ENCODE results near the gene ADCYAP1R1.

ADCYAP1R1 gene

GRCh38 chr7:31047313-31048146 lies 4.6 kb upstream of the ADCYAP1R1 start:
- H3K4me2 ChIP-seq (ENCODE audit: low read depth, low read length, poor library complexity, severe bottlenecking): no peak overlapping the region
- no peaks in the 10 kb centered on the region for H3K9me2 ChIP-seq (replicated peaks; ENCODE audit: low read depth, low read length)
- no peaks in the 10 kb centered on the region for H3K27me3 ChIP-seq (ENCODE audit: insufficient read depth, low read length, poor library complexity, severe bottlenecking)
- H2AFZ ChIP-seq (ENCODE audit: low read length): no peak overlapping the region
- no peaks in the 10 kb centered on the region for H3K79me2 ChIP-seq (ENCODE audit: insufficient read depth, low read length)
- H3K36me3 ChIP-seq (ENCODE audit: insufficient read depth, low read length): no peaks in the 10 kb centered on the region
- H3K4me3 ChIP-seq (ENCODE audit: low read length, poor library complexity, severe bottlenecking): no peak overlapping the region
- H3K9ac ChIP-seq (ENCODE audit: low read depth, low read length, poor library complexity, severe bottlenecking): no peak overlapping the region
- H3F3A ChIP-seq (ENCODE audit: low read depth): no peaks in the 10 kb centered on the region
- no peaks in the 10 kb centered on the region for H3K4me1 ChIP-seq (ENCODE audit: insufficient read depth, low read length, poor library complexity, severe bottlenecking)
- H4K20me1 ChIP-seq (ENCODE audit: insufficient read depth, low read length, poor library complexity, severe bottlenecking): no peaks in the 10 kb centered on the region
- no peak for TF ChIP-seq CTCF (conservative IDR thresholded peaks at IDR 0.05; ENCODE audit: low read length)
- TF ChIP-seq EZH2phosphoT487 (IDR thresholded peaks at IDR 0.05; ENCODE audit: borderline replicate concordance): no peak
- H3K9me3 ChIP-seq (ENCODE audit: insufficient read depth, low read depth, low read length): no peaks in the 10 kb centered on the region

GRCh38 chr7:31049005-31049765 lies 2.9 kb upstream of the ADCYAP1R1 start:
- no peaks in the 10 kb centered on the region for H4K20me1 ChIP-seq (ENCODE audit: insufficient read depth, low read length, poor library complexity, severe bottlenecking)
- no peak overlapping the region for H3K4me2 ChIP-seq (ENCODE audit: low read depth, low read length, poor library complexity, severe bottlenecking)
- no peak overlapping the region for H3K9ac ChIP-seq (ENCODE audit: low read depth, low read length, poor library complexity, severe bottlenecking)
- H2AFZ ChIP-seq (ENCODE audit: low read length): no peak overlapping the region
- H3K4me3 ChIP-seq (ENCODE audit: low read length, poor library complexity, severe bottlenecking): no peak overlapping the region
- H3F3A ChIP-seq (ENCODE audit: low read depth): no peaks in the 10 kb centered on the region
- H3K79me2 ChIP-seq (ENCODE audit: insufficient read depth, low read length): no peaks in the 10 kb centered on the region
- H3K4me1 ChIP-seq (ENCODE audit: insufficient read depth, low read length, poor library complexity, severe bottlenecking): no peaks in the 10 kb centered on the region
- H3K9me2 ChIP-seq (replicated peaks; ENCODE audit: low read depth, low read length): no peaks in the 10 kb centered on the region
- no peaks in the 10 kb centered on the region for H3K36me3 ChIP-seq (ENCODE audit: insufficient read depth, low read length)
- TF ChIP-seq CTCF (conservative IDR thresholded peaks at IDR 0.05; ENCODE audit: low read length) (no peak), EZH2phosphoT487 (IDR thresholded peaks at IDR 0.05; ENCODE audit: borderline replicate concordance) (no peak)
- no peaks in the 10 kb centered on the region for H3K27me3 ChIP-seq (ENCODE audit: insufficient read depth, low read length, poor library complexity, severe bottlenecking)
- no peaks in the 10 kb centered on the region for H3K9me3 ChIP-seq (ENCODE audit: insufficient read depth, low read depth, low read length)

- Histone ChIP-seq H3K27me3 (ENCODE audit: insufficient read depth, low read length, poor library complexity, severe bottlenecking) (no peaks in the 10 kb centered on the region), H3K4me3 (ENCODE audit: low read length, poor library complexity, severe bottlenecking) (no peak overlapping the region), H3K9me3 (ENCODE audit: insufficient read depth, low read depth, low read length) (no peaks in the 10 kb centered on the region), H3K4me2 (ENCODE audit: low read depth, low read length, poor library complexity, severe bottlenecking) (no peak overlapping the region), H3K9ac (ENCODE audit: low read depth, low read length, poor library complexity, severe bottlenecking) (no peak overlapping the region), H3F3A (ENCODE audit: low read depth) (no peaks in the 10 kb centered on the region), H4K20me1 (ENCODE audit: insufficient read depth, low read length, poor library complexity, severe bottlenecking) (no peaks in the 10 kb centered on the region), H2AFZ (ENCODE audit: low read length) (no peak overlapping the region), H3K79me2 (ENCODE audit: insufficient read depth, low read length) (no peaks in the 10 kb centered on the region), H3K4me1 (ENCODE audit: insufficient read depth, low read length, poor library complexity, severe bottlenecking) (no peaks in the 10 kb centered on the region), H3K36me3 (ENCODE audit: insufficient read depth, low read length) (no peaks in the 10 kb centered on the region), H3K9me2 (replicated peaks; ENCODE audit: low read depth, low read length) (no peaks in the 10 kb centered on the region)
- no peak for TF ChIP-seq CTCF (conservative IDR thresholded peaks at IDR 0.05; ENCODE audit: low read length)
- no peak for TF ChIP-seq EZH2phosphoT487 (IDR thresholded peaks at IDR 0.05; ENCODE audit: borderline replicate concordance)
Measured at GRCh38 chr7:31052487-31052840, 356 bp downstream of the ADCYAP1R1 start.
